ENCODE measurements around the gene CEP57L1.

Gene CEP57L1

DNA sequence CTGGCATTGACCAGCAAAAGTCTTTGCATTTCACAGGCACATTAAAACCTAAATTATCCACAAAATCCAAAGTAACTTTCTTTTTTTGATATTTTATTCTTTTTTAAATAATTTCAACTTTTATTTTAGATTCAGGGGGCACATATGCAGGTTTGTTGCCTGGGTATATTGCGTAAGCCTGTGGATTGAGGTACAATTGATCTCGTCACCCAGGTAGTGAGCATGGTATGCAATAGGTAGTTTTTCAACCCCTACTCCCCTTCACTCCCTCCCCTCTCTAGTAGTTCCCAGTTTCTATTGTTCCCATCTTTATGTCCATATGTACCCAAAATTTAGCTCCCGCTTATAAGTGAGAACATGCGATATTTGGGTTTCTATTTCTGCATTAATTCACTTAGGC, 97.6 kb downstream of the CEP57L1 start:
- TF ChIP-seq CTCF (IDR thresholded peaks at IDR 0.05): no peak

- no peak for TF ChIP-seq CTCF (IDR thresholded peaks at IDR 0.05)
These were observed 99.6 kb downstream of the CEP57L1 start for GRCh38 chr6:109194880-109195279.

- TF ChIP-seq CTCF (IDR thresholded peaks at IDR 0.05): no peak
These were observed 101.8 kb downstream of the CEP57L1 start for GRCh38 chr6:109197061-109197460.

- no peak for TF ChIP-seq CTCF (IDR thresholded peaks at IDR 0.05)
These were observed 107.3 kb downstream of the CEP57L1 start for GRCh38 chr6:109202409-109203264.

DNA sequence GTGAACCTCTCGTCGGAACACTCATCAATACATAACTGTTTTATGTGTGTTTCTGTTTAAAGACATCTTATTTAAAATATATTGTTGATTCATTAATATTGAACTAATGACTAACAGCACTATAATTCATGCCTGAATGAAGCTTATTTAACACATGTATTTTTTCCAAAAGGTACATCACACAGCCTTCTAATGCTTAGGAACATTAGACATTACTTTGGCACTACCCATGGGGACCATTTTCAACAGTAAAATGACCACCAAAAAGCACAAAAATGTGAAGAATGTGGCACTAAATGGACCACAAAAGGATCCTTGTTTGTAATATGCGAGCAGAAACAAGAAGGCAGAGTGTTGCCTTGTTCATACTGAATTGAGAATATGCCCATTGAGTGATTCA, 109.2 kb downstream of the CEP57L1 start:
- no peak for TF ChIP-seq CTCF (IDR thresholded peaks at IDR 0.05)

DNA sequence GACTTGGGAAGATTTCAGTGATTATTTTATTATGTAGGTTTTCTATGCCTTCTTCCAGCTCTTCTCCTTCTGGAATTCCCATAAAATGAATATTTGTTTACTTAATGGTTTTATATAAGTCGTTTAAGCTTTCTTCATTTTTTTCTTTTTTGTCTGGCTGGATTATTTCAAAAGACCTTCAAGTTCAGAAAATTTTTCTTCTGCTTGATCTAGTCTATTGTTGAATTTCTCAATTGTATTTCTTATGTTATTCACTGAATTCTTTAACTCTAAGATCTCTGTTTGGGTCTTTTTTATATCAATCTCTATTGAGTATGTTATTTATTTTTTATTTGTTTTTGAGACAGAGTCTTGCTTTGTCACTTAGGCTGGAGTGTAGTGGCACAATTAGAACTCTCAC, 117.4 kb downstream of the CEP57L1 start:
- no peak for TF ChIP-seq CTCF (IDR thresholded peaks at IDR 0.05)
